Endothelial cell (in vitro differentiated cells): ENCODE results near the gene CCNI2. TPM values are rescaled to one million over a fixed set of nuclear protein-coding genes. Genes with fewer than 3 reads are reported as not detected.

Experiments used
- DNase-seq: peaks from one replicate; pipeline ENCODE4 v3.0.0; 2021; ENCODE audit warnings: low spot score
- H3K27ac Mint-ChIP-seq: one replicate; pipeline ENCODE4 v1.8.0; 2021; ENCODE audit warnings: mixed read lengths, inconsistent platforms; ENCODE audit not compliant: unreplicated experiment
- H3K27me3 Mint-ChIP-seq: one replicate; pipeline ENCODE4 v1.8.0; 2021; ENCODE audit warnings: mild to moderate bottlenecking, moderate library complexity, mixed read lengths, inconsistent platforms; ENCODE audit not compliant: unreplicated experiment
- H3K36me3 Mint-ChIP-seq: one replicate; pipeline ENCODE4 v1.8.0; 2021; ENCODE audit warnings: mild to moderate bottlenecking, low read depth, mixed read lengths, inconsistent platforms; ENCODE audit not compliant: unreplicated experiment
- H3K4me1 Mint-ChIP-seq: one replicate; pipeline ENCODE4 v1.8.0; 2021; ENCODE audit warnings: mild to moderate bottlenecking, mixed read lengths, inconsistent platforms; ENCODE audit not compliant: unreplicated experiment
- H3K4me3 Mint-ChIP-seq: one replicate; pipeline ENCODE4 v1.8.0; 2021; ENCODE audit warnings: mild to moderate bottlenecking, mixed read lengths, inconsistent platforms; ENCODE audit not compliant: unreplicated experiment
- H3K9me3 Mint-ChIP-seq: one replicate; pipeline ENCODE4 v1.8.0; 2021; ENCODE audit warnings: mixed read lengths, inconsistent platforms; ENCODE audit not compliant: unreplicated experiment
- total RNA-seq: library from RNA; stranded (reverse); fragmentation: NEBNext Ultra II Directional; extraction: Animal tissue kit (Norgen Biotek cat#: 25700); gene quantifications from one replicate; pipeline ENCODE4 v1.2.1, GENCODE V29; 2021; ENCODE audit not compliant: unreplicated experiment
- TF ChIP-seq, protein P1 (sequence below): fragments of 200-600 bp; sonication (generic); IDR thresholded peaks from one replicate; pipeline ENCODE4 v1.5.0; 2021; ENCODE audit warnings: antibody characterized with exemption; ENCODE audit not compliant: unreplicated experiment

CCNI2 gene
- total RNA-seq, 1 donor from 2014 or later, result not detected

DNA sequence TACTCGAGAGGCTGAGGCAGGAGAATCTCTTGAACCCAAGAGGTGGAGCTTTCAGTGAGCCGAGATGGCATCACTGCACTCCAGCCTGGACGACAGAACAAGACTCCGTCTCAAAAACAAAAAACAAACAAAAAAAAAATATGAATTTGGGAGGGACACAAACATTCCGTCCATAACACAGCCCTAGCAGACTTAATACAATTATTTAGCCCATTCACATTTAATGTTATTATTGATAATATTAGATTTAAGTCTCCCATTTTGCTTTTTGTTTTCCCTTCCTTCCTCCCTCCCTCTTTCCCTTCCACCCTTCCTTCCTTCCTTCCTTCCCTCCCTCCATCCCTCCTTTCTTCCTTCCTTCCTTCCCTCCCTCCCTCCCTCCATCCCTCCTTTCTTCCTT, 4.6 kb upstream of the CCNI2 start:
- no peaks in the 10 kb centered on the region for H3K9me3 Mint-ChIP-seq
- TF ChIP-seq, protein P1, sequence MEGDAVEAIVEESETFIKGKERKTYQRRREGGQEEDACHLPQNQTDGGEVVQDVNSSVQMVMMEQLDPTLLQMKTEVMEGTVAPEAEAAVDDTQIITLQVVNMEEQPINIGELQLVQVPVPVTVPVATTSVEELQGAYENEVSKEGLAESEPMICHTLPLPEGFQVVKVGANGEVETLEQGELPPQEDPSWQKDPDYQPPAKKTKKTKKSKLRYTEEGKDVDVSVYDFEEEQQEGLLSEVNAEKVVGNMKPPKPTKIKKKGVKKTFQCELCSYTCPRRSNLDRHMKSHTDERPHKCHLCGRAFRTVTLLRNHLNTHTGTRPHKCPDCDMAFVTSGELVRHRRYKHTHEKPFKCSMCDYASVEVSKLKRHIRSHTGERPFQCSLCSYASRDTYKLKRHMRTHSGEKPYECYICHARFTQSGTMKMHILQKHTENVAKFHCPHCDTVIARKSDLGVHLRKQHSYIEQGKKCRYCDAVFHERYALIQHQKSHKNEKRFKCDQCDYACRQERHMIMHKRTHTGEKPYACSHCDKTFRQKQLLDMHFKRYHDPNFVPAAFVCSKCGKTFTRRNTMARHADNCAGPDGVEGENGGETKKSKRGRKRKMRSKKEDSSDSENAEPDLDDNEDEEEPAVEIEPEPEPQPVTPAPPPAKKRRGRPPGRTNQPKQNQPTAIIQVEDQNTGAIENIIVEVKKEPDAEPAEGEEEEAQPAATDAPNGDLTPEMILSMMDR, result no peak

DNA sequence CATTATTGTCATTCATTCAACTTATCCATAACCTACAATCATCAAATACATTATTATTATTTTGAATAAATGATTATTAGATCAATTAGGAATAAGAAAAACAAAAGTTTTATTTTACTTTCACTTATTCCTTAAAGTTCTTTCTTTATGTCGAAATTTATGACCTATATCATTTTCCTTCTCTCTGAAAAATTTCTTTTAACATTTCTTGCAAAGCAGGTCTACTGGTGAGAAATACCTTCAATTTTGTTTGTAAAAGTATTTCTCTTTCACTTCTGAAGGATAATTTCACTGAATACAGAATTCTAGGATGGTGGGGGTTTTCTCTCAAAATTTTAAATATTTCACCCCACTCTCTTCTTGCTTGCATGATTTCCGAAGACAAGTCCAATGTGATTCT, 2.6 kb upstream of the CCNI2 start:
- H3K4me1 Mint-ChIP-seq, result no peaks in the 10 kb centered on the region
- TF ChIP-seq, protein P1, result no peak
- H3K27ac Mint-ChIP-seq, result no peak overlapping the region
- no peaks in the 10 kb centered on the region for H3K9me3 Mint-ChIP-seq
- H3K27me3 Mint-ChIP-seq, result peaks cover 14% of the 10 kb centered on the region
- H3K4me3 Mint-ChIP-seq, result no peak overlapping the region
- no peaks in the 10 kb centered on the region for H3K36me3 Mint-ChIP-seq
- no peak for DNase-seq

More for the DNA sequence above, 4.6 kb upstream of the CCNI2 start:
- Mint-ChIP-seq H3K27ac (no peak overlapping the region), H3K27me3 (peaks cover 12% of the 10 kb centered on the region), H3K4me3 (no peak overlapping the region), H3K36me3 (no peaks in the 10 kb centered on the region), H3K4me1 (peaks cover 5% of the 10 kb centered on the region)
- DNase-seq, result no peak

- H3K9me3 Mint-ChIP-seq, result no peaks in the 10 kb centered on the region
- H3K27me3 Mint-ChIP-seq, result peaks cover 14% of the 10 kb centered on the region
- DNase-seq, result no peak
- H3K4me1 Mint-ChIP-seq, result no peaks in the 10 kb centered on the region
- no peaks in the 10 kb centered on the region for H3K36me3 Mint-ChIP-seq
- H3K4me3 Mint-ChIP-seq, result peak overlapping the region; percentile 77
- TF ChIP-seq, protein P1, result no peak
- H3K27ac Mint-ChIP-seq, result no peak overlapping the region
Observed at GRCh38 chr5:132746592-132746953, 653 bp upstream of the CCNI2 start.

DNA sequence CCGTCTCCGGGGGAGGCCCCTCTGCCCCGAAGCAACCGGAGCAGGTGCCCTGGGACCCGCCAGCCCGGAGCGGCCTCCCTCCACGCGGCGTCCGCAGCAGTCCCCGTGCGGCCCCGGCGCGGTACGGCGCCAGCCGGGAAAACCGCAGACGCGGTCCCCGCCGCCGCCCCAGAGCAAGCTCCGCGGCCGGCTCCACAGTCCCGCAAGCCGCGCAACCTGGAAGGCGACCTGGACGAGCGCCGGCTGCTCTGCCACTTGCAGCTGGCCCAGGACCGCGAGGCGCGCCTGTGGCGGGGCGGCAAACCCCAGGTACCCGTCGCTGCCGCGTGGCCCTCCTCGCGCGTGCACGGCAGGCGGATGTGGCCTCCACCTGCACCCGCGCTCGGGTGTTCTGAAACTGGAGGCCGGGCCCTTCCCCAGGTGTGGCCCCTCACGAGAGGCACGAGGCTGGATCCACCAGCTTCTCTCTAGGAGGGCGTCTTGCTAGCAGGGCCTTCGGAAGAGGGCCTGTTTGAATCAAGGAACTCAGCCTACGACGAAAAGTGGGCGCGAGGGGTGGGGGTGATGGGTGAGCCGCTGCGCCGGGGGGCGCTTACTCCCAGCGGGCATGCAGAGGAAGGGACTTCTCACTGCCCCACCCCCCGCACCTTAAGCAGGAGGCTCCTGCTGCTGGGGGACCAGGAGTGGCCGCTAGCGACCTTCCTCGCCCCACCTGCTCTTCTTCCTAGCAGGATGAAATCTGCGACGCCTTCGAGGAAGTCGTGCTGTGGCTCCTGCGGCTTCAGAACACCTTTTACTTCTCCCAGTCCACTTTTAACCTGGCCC, 602 bp downstream of the CCNI2 start:
- TF ChIP-seq, protein P1, result no peak
- H3K27ac Mint-ChIP-seq, result no peak overlapping the region
- H3K9me3 Mint-ChIP-seq, result no peaks in the 10 kb centered on the region
- peaks cover 14% of the 10 kb centered on the region for H3K27me3 Mint-ChIP-seq
- H3K4me3 Mint-ChIP-seq, result no peak overlapping the region
- peak; percentile 24 for DNase-seq
- no peaks in the 10 kb centered on the region for H3K4me1 Mint-ChIP-seq
- H3K36me3 Mint-ChIP-seq, result no peaks in the 10 kb centered on the region

- H3K4me1 Mint-ChIP-seq, result no peaks in the 10 kb centered on the region
- no peak for DNase-seq
- H3K4me3 Mint-ChIP-seq, result no peak overlapping the region
- no peaks in the 10 kb centered on the region for H3K9me3 Mint-ChIP-seq
- no peak overlapping the region for H3K27ac Mint-ChIP-seq
- H3K27me3 Mint-ChIP-seq, result peaks cover 14% of the 10 kb centered on the region
- TF ChIP-seq, protein P1, result no peak
- no peaks in the 10 kb centered on the region for H3K36me3 Mint-ChIP-seq
Observed at GRCh38 chr5:132748522-132749000, 1.3 kb downstream of the CCNI2 start.
